Ishikawa (cell line): Measurements from ENCODE around the gene PYDC1.

Experiments used
- CEBPB ChIP-seq: IDR thresholded peaks from 2 replicates; pipeline ENCODE4 v1.6.1; 2012
- CREB1 ChIP-seq: IDR thresholded peaks from 2 replicates; pipeline ENCODE4 v1.6.1; 2012; ENCODE audit warnings: low read depth
- EGR1 ChIP-seq: IDR thresholded peaks from 2 replicates; pipeline ENCODE4 v1.6.1; 2012
- EP300 ChIP-seq: IDR thresholded peaks from 2 replicates; pipeline ENCODE4 v1.6.1; 2012; ENCODE audit warnings: borderline replicate concordance
- FOXM1 ChIP-seq: IDR thresholded peaks from 2 replicates; pipeline ENCODE4 v1.6.1; 2012; ENCODE audit warnings: low read depth, borderline replicate concordance
- MAX ChIP-seq: IDR thresholded peaks from 2 replicates; pipeline ENCODE4 v1.6.1; 2012
- NFIC ChIP-seq: IDR thresholded peaks from 2 replicates; pipeline ENCODE4 v1.6.1; 2012
- RAD21 ChIP-seq: IDR thresholded peaks from 2 replicates; pipeline ENCODE4 v1.6.1; 2012; ENCODE audit warnings: low read depth
- REST ChIP-seq: IDR thresholded peaks from 2 replicates; pipeline ENCODE4 v1.6.1; 2012; ENCODE audit warnings: low read depth, mild to moderate bottlenecking
- TAF1 ChIP-seq: IDR thresholded peaks from 2 replicates; pipeline ENCODE4 v1.6.1; 2012; ENCODE audit warnings: low read depth, mild to moderate bottlenecking
- TCF12 ChIP-seq: IDR thresholded peaks from 2 replicates; pipeline ENCODE4 v1.6.1; 2012; ENCODE audit warnings: low read depth
- TEAD4 ChIP-seq: IDR thresholded peaks from 2 replicates; pipeline ENCODE4 v1.6.1; 2012
- USF1 ChIP-seq: IDR thresholded peaks from 2 replicates; pipeline ENCODE4 v1.6.1; 2012
- YY1 ChIP-seq: IDR thresholded peaks from 2 replicates; pipeline ENCODE4 v1.6.1; 2012; ENCODE audit warnings: low read depth
- ZBTB7A ChIP-seq: IDR thresholded peaks from 2 replicates; pipeline ENCODE4 v1.6.1; 2012; ENCODE audit warnings: low read depth

PYDC1 gene

GRCh38 chr16:31213342-31213741 is 3.6 kb downstream of the PYDC1 start:
- TF ChIP-seq RAD21: no peak
- TF ChIP-seq TAF1: no peak
- no peak for TF ChIP-seq USF1
- TF ChIP-seq EGR1: no peak
- no peak for TF ChIP-seq EP300
- no peak for TF ChIP-seq FOXM1
- TF ChIP-seq REST: no peak
- no peak for TF ChIP-seq NFIC
- TF ChIP-seq CREB1: no peak
- TF ChIP-seq TCF12: no peak
- TF ChIP-seq YY1: no peak
- no peak for TF ChIP-seq MAX
- TF ChIP-seq TEAD4: no peak
- no peak for TF ChIP-seq CEBPB

- TF ChIP-seq RAD21 (no peak), EP300 (no peak), NFIC (peak; percentile 52)
These were observed 10.2 kb downstream of the PYDC1 start for GRCh38 chr16:31206776-31207175.

GRCh38 chr16:31204871-31205666 is 11.9 kb downstream of the PYDC1 start:
- TF ChIP-seq TAF1 (no peak), ZBTB7A (no peak), REST (no peak)

GRCh38 chr16:31202414-31203375 is 14.2 kb downstream of the PYDC1 start, which contains the start of gene PYCARD:
Gene PYCARD, minus strand, starts transcription at chr16:31202760. Its CDS starts 70 bp downstream, at chr16:31202690.
- TF ChIP-seq USF1 (no peak), CEBPB (no peak), TAF1 (no peak), NFIC (no peak), CREB1 (no peak), EP300 (no peak), TEAD4 (no peak), ZBTB7A (no peak), TCF12 (no peak), MAX (no peak), RAD21 (no peak), REST (no peak), YY1 (no peak), EGR1 (no peak)
